Activated naive CD4-positive, alpha-beta T cell treated with anti-CD3 and anti-CD28 coated beads for 36 hours (primary cell): Measurements from ENCODE around the gene NLGN1. TPM values are rescaled to one million over a fixed set of nuclear protein-coding genes. Genes with fewer than 3 reads are reported as not detected.

Experiments used
- CTCF ChIA-PET: fragments of 350-600 bp; sonication (Branson Sonifier 250); formaldehyde crosslinking; loops from one replicate; lab custom pipeline; 2021; ENCODE audit warnings: antibody characterized with exemption; lab: Charles Lee
- DNase-seq: peaks from one replicate; pipeline ENCODE4 v3.0.0-alpha.2; 2020
- H3K27ac Mint-ChIP-seq: one replicate; pipeline ENCODE4 v1.8.0; 2021; ENCODE audit warnings: mild to moderate bottlenecking, mixed read lengths
- H3K27me3 Mint-ChIP-seq: one replicate; pipeline ENCODE4 v1.8.0; 2021; ENCODE audit warnings: low read depth, mixed read lengths
- H3K36me3 Mint-ChIP-seq: one replicate; pipeline ENCODE4 v1.8.0; 2021; ENCODE audit warnings: low read depth, mixed read lengths
- H3K4me1 Mint-ChIP-seq: one replicate; pipeline ENCODE4 v1.8.0; 2021; ENCODE audit warnings: low read depth, mixed read lengths
- H3K4me3 Mint-ChIP-seq: one replicate; pipeline ENCODE4 v1.8.0; 2021; ENCODE audit warnings: mild to moderate bottlenecking, moderate library complexity, mixed read lengths
- H3K9me3 Mint-ChIP-seq: one replicate; pipeline ENCODE4 v1.8.0; 2021; ENCODE audit warnings: mixed read lengths
- intact Hi-C: fragments of 100-400 bp; cut with micrococcal nuclease; formaldehyde crosslinking; loops from one replicate; pipeline ENCODE4 v1.15.1; 2023
- total RNA-seq, 2 experiments: library from RNA; stranded (reverse); gene quantifications; one replicate each; pipeline ENCODE4 v1.2.3, GENCODE V29; 2021

The NLGN1 gene
- total RNA-seq, 2 experiments from 2014 or later, result not detected

- Mint-ChIP-seq H3K27me3 (no peaks in the 10 kb centered on the region), H3K36me3 (no peaks in the 10 kb centered on the region), H3K9me3 (no peaks in the 10 kb centered on the region), H3K4me3 (no peak overlapping the region), H3K27ac (no peak overlapping the region), H3K4me1 (no peaks in the 10 kb centered on the region)
- CTCF ChIA-PET, result no interaction called here
- no peak for DNase-seq
- intact Hi-C loops, result no loop called here
Measured at GRCh38 chr3:173659972-173660371, 262.4 kb downstream of the NLGN1 start.

GRCh38 chr3:173660645-173661299, 263.2 kb downstream of the NLGN1 start:
- intact Hi-C loops, result no loop called here
- CTCF ChIA-PET, result no interaction called here
- no peak overlapping the region for H3K4me3 Mint-ChIP-seq
- no peaks in the 10 kb centered on the region for H3K27me3 Mint-ChIP-seq
- no peak overlapping the region for H3K27ac Mint-ChIP-seq
- H3K36me3 Mint-ChIP-seq, result no peaks in the 10 kb centered on the region
- H3K9me3 Mint-ChIP-seq, result no peaks in the 10 kb centered on the region
- no peaks in the 10 kb centered on the region for H3K4me1 Mint-ChIP-seq
- DNase-seq, result no peak

DNA sequence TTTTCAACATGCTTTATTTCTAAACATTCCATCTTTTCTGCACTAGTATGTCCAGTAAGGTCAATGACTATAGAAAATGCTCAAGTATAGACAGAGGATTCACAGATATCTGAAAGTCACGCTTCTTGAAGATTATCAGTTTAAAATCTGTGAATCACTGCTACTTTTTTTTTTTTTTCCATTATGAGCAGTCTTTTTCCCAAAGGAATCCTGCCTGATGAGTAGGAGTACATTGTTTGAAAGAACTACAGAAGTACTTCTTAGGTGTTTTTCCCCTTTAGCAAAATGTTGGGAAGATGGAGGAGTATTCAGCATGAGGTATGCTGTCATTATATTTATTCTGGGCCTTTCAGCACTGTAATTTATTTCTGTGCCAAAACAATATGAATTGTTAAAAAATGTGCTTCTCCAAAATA, 266.2 kb downstream of the NLGN1 start:
- Mint-ChIP-seq H3K27me3 (no peaks in the 10 kb centered on the region), H3K4me1 (no peaks in the 10 kb centered on the region), H3K36me3 (no peaks in the 10 kb centered on the region), H3K27ac (no peak overlapping the region), H3K4me3 (no peak overlapping the region), H3K9me3 (no peaks in the 10 kb centered on the region)
- no peak for DNase-seq
- CTCF ChIA-PET, result no interaction called here
- intact Hi-C loops, result no loop called here

GRCh38 chr3:173676094-173676493, 278.6 kb downstream of the NLGN1 start:
- H3K4me3 Mint-ChIP-seq, result no peak overlapping the region
- H3K27ac Mint-ChIP-seq, result no peak overlapping the region
- intact Hi-C loops, result no loop called here
- no peaks in the 10 kb centered on the region for H3K27me3 Mint-ChIP-seq
- H3K9me3 Mint-ChIP-seq, result no peaks in the 10 kb centered on the region
- CTCF ChIA-PET, result no interaction called here
- no peaks in the 10 kb centered on the region for H3K36me3 Mint-ChIP-seq
- DNase-seq, result no peak
- H3K4me1 Mint-ChIP-seq, result no peaks in the 10 kb centered on the region

DNA sequence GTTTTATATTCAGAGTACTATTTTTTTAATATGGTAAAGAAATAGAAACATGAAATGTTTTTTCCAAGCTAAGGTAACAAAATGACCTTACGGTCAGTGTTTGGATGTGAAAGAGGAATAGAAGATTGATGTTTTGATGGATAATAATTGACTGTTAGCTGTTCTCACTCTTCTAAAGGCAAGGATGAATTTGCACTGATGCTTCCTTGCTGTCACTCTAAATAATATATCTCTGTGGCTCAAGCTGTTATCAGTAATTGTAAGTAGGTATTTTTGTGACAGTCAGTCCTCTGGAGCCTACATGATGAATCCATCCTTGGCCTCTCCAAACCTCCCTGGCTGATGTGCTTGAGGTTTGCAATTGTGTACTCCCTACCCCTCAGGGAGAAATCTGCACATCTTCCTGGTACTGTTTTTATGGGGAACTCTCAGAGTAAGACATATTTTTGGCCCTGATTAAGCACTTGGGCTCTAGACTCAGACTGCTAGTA, 283.7 kb downstream of the NLGN1 start:
- CTCF ChIA-PET, result no interaction called here
- Mint-ChIP-seq H3K4me1 (no peaks in the 10 kb centered on the region), H3K9me3 (no peaks in the 10 kb centered on the region), H3K27ac (no peak overlapping the region), H3K36me3 (no peaks in the 10 kb centered on the region), H3K4me3 (no peak overlapping the region), H3K27me3 (no peaks in the 10 kb centered on the region)
- intact Hi-C loops, result no loop called here
- DNase-seq, result no peak

DNA sequence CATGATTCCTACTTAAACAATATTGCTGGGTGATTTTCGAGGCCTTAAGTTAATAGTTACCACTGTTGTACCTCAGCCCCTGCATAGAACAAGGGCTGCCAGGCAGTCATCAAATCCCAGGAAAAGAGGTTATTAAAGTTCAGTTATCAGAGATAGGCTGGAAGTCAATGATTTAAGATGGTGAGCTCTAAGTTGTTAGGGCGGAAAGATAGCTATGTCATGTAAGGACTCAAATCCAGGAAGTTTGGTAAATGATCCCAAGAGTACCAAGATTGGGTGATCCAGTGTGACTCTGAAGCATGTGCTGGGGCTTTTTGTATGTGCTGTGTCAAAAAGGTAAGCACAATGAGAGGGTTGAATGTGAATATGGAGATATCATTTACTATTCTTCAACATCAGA, 287.9 kb downstream of the NLGN1 start:
- H3K4me1 Mint-ChIP-seq, result no peaks in the 10 kb centered on the region
- H3K27ac Mint-ChIP-seq, result no peak overlapping the region
- intact Hi-C loops, result no loop called here
- no peak overlapping the region for H3K4me3 Mint-ChIP-seq
- H3K9me3 Mint-ChIP-seq, result no peaks in the 10 kb centered on the region
- H3K27me3 Mint-ChIP-seq, result no peaks in the 10 kb centered on the region
- CTCF ChIA-PET, result no interaction called here
- no peak for DNase-seq
- no peaks in the 10 kb centered on the region for H3K36me3 Mint-ChIP-seq

- Mint-ChIP-seq H3K27me3 (no peaks in the 10 kb centered on the region), H3K4me3 (no peak overlapping the region), H3K27ac (no peak overlapping the region), H3K36me3 (no peaks in the 10 kb centered on the region), H3K9me3 (peaks cover 2% of the 10 kb centered on the region), H3K4me1 (no peaks in the 10 kb centered on the region)
- no peak for DNase-seq
- intact Hi-C loops, result no loop called here
- CTCF ChIA-PET, result no interaction called here
Measured at GRCh38 chr3:173688216-173688842, 290.8 kb downstream of the NLGN1 start.

- Mint-ChIP-seq H3K4me1 (no peaks in the 10 kb centered on the region), H3K9me3 (peaks cover 2% of the 10 kb centered on the region), H3K27ac (no peak overlapping the region), H3K27me3 (no peaks in the 10 kb centered on the region), H3K4me3 (no peak overlapping the region), H3K36me3 (no peaks in the 10 kb centered on the region)
- intact Hi-C loops, result no loop called here
- CTCF ChIA-PET, result no interaction called here
- DNase-seq, result no peak
Measured at GRCh38 chr3:173690542-173691180, 293.1 kb downstream of the NLGN1 start.

GRCh38 chr3:173699353-173699752, 301.8 kb downstream of the NLGN1 start:
- CTCF ChIA-PET, result no interaction called here
- no peaks in the 10 kb centered on the region for H3K27me3 Mint-ChIP-seq
- H3K9me3 Mint-ChIP-seq, result peaks cover 2% of the 10 kb centered on the region
- H3K36me3 Mint-ChIP-seq, result no peaks in the 10 kb centered on the region
- DNase-seq, result no peak
- intact Hi-C loops, result no loop called here
- no peaks in the 10 kb centered on the region for H3K4me1 Mint-ChIP-seq
- no peak overlapping the region for H3K27ac Mint-ChIP-seq
- no peak overlapping the region for H3K4me3 Mint-ChIP-seq

DNA sequence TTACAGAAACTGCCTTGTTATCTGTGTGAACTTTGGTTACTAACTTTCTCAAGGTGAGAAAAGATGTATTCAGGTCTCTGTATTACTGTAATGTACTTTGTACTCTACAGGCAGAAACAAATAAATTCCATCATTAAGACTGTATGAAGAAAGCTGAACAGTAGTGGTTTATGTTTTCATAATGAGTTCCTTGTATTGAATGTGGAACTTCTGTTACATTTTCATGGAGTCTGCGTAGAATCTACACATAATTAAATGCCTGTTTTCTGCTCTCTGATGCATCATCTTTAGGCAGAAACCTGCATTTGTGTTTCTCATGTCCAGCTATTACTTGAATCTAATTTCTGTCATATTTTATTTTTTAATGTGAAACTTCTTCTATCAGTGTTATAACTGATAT, 302.8 kb downstream of the NLGN1 start:
- no peaks in the 10 kb centered on the region for H3K4me1 Mint-ChIP-seq
- no peak overlapping the region for H3K27ac Mint-ChIP-seq
- no peaks in the 10 kb centered on the region for H3K27me3 Mint-ChIP-seq
- CTCF ChIA-PET, result no interaction called here
- H3K36me3 Mint-ChIP-seq, result no peaks in the 10 kb centered on the region
- peaks cover 2% of the 10 kb centered on the region for H3K9me3 Mint-ChIP-seq
- H3K4me3 Mint-ChIP-seq, result no peak overlapping the region
- intact Hi-C loops, result no loop called here
- DNase-seq, result no peak

GRCh38 chr3:173702561-173702960, 305.0 kb downstream of the NLGN1 start:
- Mint-ChIP-seq H3K36me3 (no peaks in the 10 kb centered on the region), H3K27ac (no peak overlapping the region), H3K4me1 (no peaks in the 10 kb centered on the region), H3K27me3 (no peaks in the 10 kb centered on the region), H3K4me3 (no peak overlapping the region), H3K9me3 (peaks cover 2% of the 10 kb centered on the region)
- intact Hi-C loops, result no loop called here
- DNase-seq, result no peak
- CTCF ChIA-PET, result no interaction called here

DNA sequence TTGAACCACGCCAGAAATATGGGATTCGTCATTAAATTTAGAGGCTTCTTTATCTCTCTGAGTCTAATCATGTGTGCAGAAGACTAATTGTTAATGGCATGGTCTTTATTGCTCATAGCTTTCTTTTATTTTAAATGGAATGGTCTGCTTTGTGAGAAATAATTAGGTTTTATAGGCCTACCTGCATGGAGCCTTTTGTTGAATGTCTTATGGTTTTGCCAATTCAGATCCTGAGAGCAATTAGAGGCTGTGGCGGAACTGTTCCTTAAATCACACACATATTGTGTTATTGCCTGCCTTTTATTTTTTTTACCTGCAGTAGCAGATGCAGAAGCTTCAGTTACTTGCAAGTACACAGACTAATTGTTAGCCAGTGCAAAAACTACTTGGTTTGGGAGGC, 306.2 kb downstream of the NLGN1 start:
- no peak overlapping the region for H3K27ac Mint-ChIP-seq
- H3K27me3 Mint-ChIP-seq, result no peaks in the 10 kb centered on the region
- H3K4me1 Mint-ChIP-seq, result no peaks in the 10 kb centered on the region
- intact Hi-C loops, result loop anchor here (1.0 kb wide), 1 partner anchor 29 kb away; no protein-coding TSS in a partner anchor
- CTCF ChIA-PET, result no interaction called here
- no peak overlapping the region for H3K4me3 Mint-ChIP-seq
- DNase-seq, result no peak
- peaks cover 2% of the 10 kb centered on the region for H3K9me3 Mint-ChIP-seq
- H3K36me3 Mint-ChIP-seq, result no peaks in the 10 kb centered on the region

GRCh38 chr3:173706630-173707029, 309.1 kb downstream of the NLGN1 start:
- Mint-ChIP-seq H3K9me3 (no peaks in the 10 kb centered on the region), H3K4me3 (no peak overlapping the region), H3K27me3 (no peaks in the 10 kb centered on the region), H3K36me3 (no peaks in the 10 kb centered on the region), H3K4me1 (no peaks in the 10 kb centered on the region), H3K27ac (no peak overlapping the region)
- CTCF ChIA-PET, result no interaction called here
- intact Hi-C loops, result no loop called here
- no peak for DNase-seq
